HG03095 (cell line): Measurements from ENCODE around the gene EGLN3.
"Not testable (repeated sequence)": the region's sequence is repeated elsewhere in the genome, so short reads cannot be mapped to it uniquely, and the experiment has no call there.

Experiments
- ATAC-seq: cut with Tn5 transposase; IDR thresholded peaks from one replicate; pipeline ENCODE4 v1.9.1; 2021; ENCODE audit warnings: moderate library complexity; ENCODE audit not compliant: unreplicated experiment

EGLN3 gene

GRCh38 chr14:33938131-33938949 lies 12.5 kb downstream of the EGLN3 start:
- ATAC-seq = no peak

- no peak for ATAC-seq
These were observed 14.5 kb downstream of the EGLN3 start for GRCh38 chr14:33936391-33936790.

- no peak for ATAC-seq
These were observed 15.9 kb downstream of the EGLN3 start for GRCh38 chr14:33934938-33935337.

- no peak for ATAC-seq
These were observed 16.7 kb downstream of the EGLN3 start for GRCh38 chr14:33934043-33934750.

GRCh38 chr14:33933386-33933933 lies 17.4 kb downstream of the EGLN3 start:
- no peak for ATAC-seq

GRCh38 chr14:33932576-33933345 lies 18.1 kb downstream of the EGLN3 start:
- no peak for ATAC-seq

GRCh38 chr14:33932033-33932432 lies 18.8 kb downstream of the EGLN3 start:
- ATAC-seq = no peak

GRCh38 chr14:33931461-33931860 lies 19.4 kb downstream of the EGLN3 start:
- ATAC-seq = no peak

- ATAC-seq = no peak
These were observed 20.4 kb downstream of the EGLN3 start for GRCh38 chr14:33930439-33930838.

- no peak for ATAC-seq
These were observed 21.0 kb downstream of the EGLN3 start for GRCh38 chr14:33929799-33930408.

GRCh38 chr14:33928895-33929294 lies 22.0 kb downstream of the EGLN3 start:
- no peak for ATAC-seq

GRCh38 chr14:33927944-33928343 lies 22.9 kb downstream of the EGLN3 start:
- no peak for ATAC-seq

GRCh38 chr14:33926967-33927366 lies 23.9 kb downstream of the EGLN3 start:
- not testable (repeated sequence) for ATAC-seq

- ATAC-seq = no peak
These were observed 24.9 kb downstream of the EGLN3 start for GRCh38 chr14:33925946-33926345.

- ATAC-seq = no peak
These were observed 25.6 kb downstream of the EGLN3 start for GRCh38 chr14:33925235-33925634.

GRCh38 chr14:33924566-33925100 lies 26.2 kb downstream of the EGLN3 start:
- ATAC-seq = no peak

GRCh38 chr14:33922125-33922524 lies 28.7 kb downstream of the EGLN3 start:
- ATAC-seq = no peak

GRCh38 chr14:33918256-33918655 lies 32.6 kb downstream of the EGLN3 start:
- ATAC-seq = no peak

GRCh38 chr14:33917661-33918060 lies 33.2 kb downstream of the EGLN3 start:
- ATAC-seq = no peak
